Fibroblast of lung (primary cell): Measurements from ENCODE around the gene IGFL2.

Experiments used
- CTCF ChIP-seq, 2 donors: IDR thresholded peaks in 1 of 2; conservative IDR thresholded peaks in 1 of 2; 1 replicate in 1 of 2; 2 replicates in 1 of 2; pipeline ENCODE4 v1.5.1; 2011 to 2012; ENCODE audit warnings: low read length in 2 of 2, control low read depth in 1 of 2, inconsistent platforms in 1 of 2, low read depth in 1 of 2, mild to moderate bottlenecking in 1 of 2
- EZH2 ChIP-seq: IDR thresholded peaks from 2 replicates; pipeline ENCODE4 v1.5.1; 2012; ENCODE audit warnings: low read length, control low read depth, mild to moderate bottlenecking; ENCODE audit errors: missing control alignments

GRCh38 chr19:46204008-46204407 lies 56.0 kb downstream of the IGFL2 start:
- TF ChIP-seq CTCF (conservative IDR thresholded peaks at IDR 0.05 in 1 of 2, IDR thresholded peaks at IDR 0.05 in 1 of 2; ENCODE audit: low read depth in 1 of 2, low read length in 2 of 2) (no peak), EZH2 (no peak)
